ENCODE data around the gene PSEN1. TPM values are rescaled to one million over a fixed set of nuclear protein-coding genes. Genes with fewer than 3 reads are reported as not detected.

PSEN1 gene
- total and polyA plus RNA-seq, 12 donors = 15.7 to 83.8 (median 51.2) TPM

GRCh38 chr14:73261075-73261474 is 124.8 kb downstream of the PSEN1 start:
- TF ChIP-seq POLR2A (IDR thresholded peaks at IDR 0.05) (no peak), CTCF (IDR thresholded peaks at IDR 0.05) (no peak)
- no peaks in the 10 kb centered on the region for H3K27me3 ChIP-seq
- DNase-seq = no peak
- H3K4me1 ChIP-seq (replicated peaks in 1 of 2) = no peaks in the 10 kb centered on the region
- no peaks in the 10 kb centered on the region for H3K9me3 ChIP-seq (replicated peaks in 1 of 3)
- intact Hi-C loops (cut with DNase I) = no loop called here
- no peak overlapping the region for H3K27ac ChIP-seq
- 77 to 88% (median 86%) methylated on average over 1 to 6 of the region's 6 CpGs for WGBS, 4 donors
- H3K4me3 ChIP-seq = no peak overlapping the region
- H3K36me3 ChIP-seq (replicated peaks in 1 of 2) = no peaks in the 10 kb centered on the region

- peak in 2 of 7 donors; percentile 7 to 10 for DNase-seq
- H3K27me3 ChIP-seq = no peaks in the 10 kb centered on the region
- TF ChIP-seq CTCF (IDR thresholded peaks at IDR 0.05) = no peak
- TF ChIP-seq POLR2A (IDR thresholded peaks at IDR 0.05) = no peak
- intact Hi-C loops (cut with DNase I) = no loop called here
- no peak overlapping the region for H3K4me3 ChIP-seq
- no peaks in the 10 kb centered on the region for H3K9me3 ChIP-seq (replicated peaks in 1 of 3)
- H3K27ac ChIP-seq = no peak overlapping the region
- 82 to 92% (median 88%) methylated on average over 5 to 15 of the region's 15 CpGs for WGBS, 4 donors
- H3K4me1 ChIP-seq (replicated peaks in 1 of 2) = no peaks in the 10 kb centered on the region
- H3K36me3 ChIP-seq (replicated peaks in 1 of 2) = no peaks in the 10 kb centered on the region
These were observed 125.5 kb downstream of the PSEN1 start for GRCh38 chr14:73261520-73262426.

GRCh38 chr14:73262427-73263183 is 126.3 kb downstream of the PSEN1 start:
- no peak overlapping the region for H3K27ac ChIP-seq
- H3K4me1 ChIP-seq (replicated peaks in 1 of 2) = no peaks in the 10 kb centered on the region
- no peaks in the 10 kb centered on the region for H3K36me3 ChIP-seq (replicated peaks in 1 of 2)
- intact Hi-C loops (cut with DNase I) = no loop called here
- WGBS, 4 donors = 88 to 94% (median 92%) methylated on average over 6 to 20 of the region's 20 CpGs
- no peaks in the 10 kb centered on the region for H3K9me3 ChIP-seq (replicated peaks in 1 of 3)
- DNase-seq = peak in 1 of 7 donors; percentile 8
- no peak for TF ChIP-seq CTCF (IDR thresholded peaks at IDR 0.05)
- no peak for TF ChIP-seq POLR2A (IDR thresholded peaks at IDR 0.05)
- no peaks in the 10 kb centered on the region for H3K27me3 ChIP-seq
- no peak overlapping the region for H3K4me3 ChIP-seq

GRCh38 chr14:73263606-73264005 is 127.3 kb downstream of the PSEN1 start:
- no peak overlapping the region for H3K27ac ChIP-seq
- H3K4me1 ChIP-seq (replicated peaks in 1 of 2) = no peaks in the 10 kb centered on the region
- intact Hi-C loops (cut with DNase I) = no loop called here
- TF ChIP-seq POLR2A (IDR thresholded peaks at IDR 0.05) = no peak
- TF ChIP-seq CTCF (IDR thresholded peaks at IDR 0.05) = no peak
- no peak overlapping the region for H3K4me3 ChIP-seq
- no peaks in the 10 kb centered on the region for H3K36me3 ChIP-seq (replicated peaks in 1 of 2)
- peak in 1 of 7 donors; percentile 12 for DNase-seq
- no peaks in the 10 kb centered on the region for H3K27me3 ChIP-seq
- H3K9me3 ChIP-seq (replicated peaks in 1 of 3) = no peaks in the 10 kb centered on the region
- 57 to 86% (median 83%) methylated on average over 3 to 7 of the region's 7 CpGs for WGBS, 4 donors
